IMR-90 (cell line): Measurements from ENCODE around the gene CCNT2. TPM values are rescaled to one million over a fixed set of nuclear protein-coding genes. Genes with fewer than 3 reads are reported as not detected.

Experiments used
- ATAC-seq: fragments of 200-7000 bp; cut with Tn5 transposase; 2 replicates; pipeline ENCODE4 v1.9.1; 2020; ENCODE audit warnings: low read depth, mild to moderate bottlenecking, moderate library complexity
- BruUV-seq: library from RNA; stranded (reverse); fragments of 400-500 nt; replicated peaks from 2 replicates; lab custom pipeline; 2021; lab: Mats Ljungman, UMichigan
- CTCF ChIA-PET: fragments of 300-600 bp; formaldehyde crosslinking; extraction: SDS; loops from one replicate; lab custom pipeline; 2021; ENCODE audit warnings: antibody characterized with exemption; lab: Yijun Ruan, JAX
- POLR2A ChIA-PET: fragments of 300-600 bp; sonication (Branson Sonifier 250); formaldehyde crosslinking; loops from one replicate; lab custom pipeline; 2022; ENCODE audit warnings: antibody characterized with exemption; ENCODE audit not compliant: unreplicated experiment; lab: Charles Lee
- DNase-seq: peaks from one replicate; pipeline ENCODE4 v3.0.0; 2013
- H2AFZ ChIP-seq: replicated peaks from 2 replicates; pipeline ENCODE3; 2013; ENCODE audit warnings: low read length, mild to moderate bottlenecking; ENCODE audit not compliant: poor library complexity
- H2AK5ac ChIP-seq: 2 replicates; pipeline ENCODE4 v1.6.1; 2013; ENCODE audit warnings: low read depth, low read length, inconsistent platforms
- H2AK9ac ChIP-seq: replicated peaks from 2 replicates; pipeline ENCODE3; 2013; ENCODE audit warnings: mild to moderate bottlenecking, low read depth, low read length, moderate library complexity; ENCODE audit not compliant: poor library complexity
- H2BK120ac ChIP-seq: 2 replicates; pipeline ENCODE4 v1.6.1; 2013; ENCODE audit warnings: low read depth, low read length, inconsistent platforms
- H2BK15ac ChIP-seq: 3 replicates; pipeline ENCODE4 v1.6.1; 2013; ENCODE audit warnings: low read depth, low read length, inconsistent platforms
- H2BK20ac ChIP-seq: 2 replicates; pipeline ENCODE4 v1.6.1; 2013; ENCODE audit warnings: low read depth, mild to moderate bottlenecking, inconsistent platforms, low read length, moderate library complexity
- H2BK5ac ChIP-seq: 2 replicates; pipeline ENCODE4 v1.6.1; 2013; ENCODE audit warnings: mild to moderate bottlenecking, low read depth, low read length, inconsistent platforms; ENCODE audit not compliant: poor library complexity, severe bottlenecking
- H3K14ac ChIP-seq: replicated peaks from 2 replicates; pipeline ENCODE4 v1.6.1; 2013; ENCODE audit warnings: low read depth, low read length, inconsistent platforms
- H3K18ac ChIP-seq: 2 replicates; pipeline ENCODE4 v1.6.1; 2013; ENCODE audit warnings: low read depth, low read length, control low read depth
- H3K23ac ChIP-seq: 2 replicates; pipeline ENCODE4 v1.6.1; 2013; ENCODE audit warnings: low read depth, low read length, inconsistent platforms
- H3K27ac ChIP-seq: 2 replicates; pipeline ENCODE4 v1.5.1; 2013; ENCODE audit warnings: mild to moderate bottlenecking, control low read depth, low read length; ENCODE audit not compliant: insufficient read depth
- H3K27me3 ChIP-seq: 2 replicates; pipeline ENCODE4 v1.6.1; 2013; ENCODE audit warnings: low read length; ENCODE audit not compliant: control insufficient read depth, insufficient read depth
- H3K36me3 ChIP-seq: 2 replicates; pipeline ENCODE4 v1.6.1; 2013; ENCODE audit warnings: low read length, mixed read lengths; ENCODE audit not compliant: control insufficient read depth, insufficient read depth
- H3K4ac ChIP-seq: 2 replicates; pipeline ENCODE4 v1.6.1; 2013; ENCODE audit warnings: low read depth, low read length, inconsistent platforms
- H3K4me1 ChIP-seq: 2 replicates; pipeline ENCODE4 v1.6.1; 2013; ENCODE audit warnings: low read length, mixed read lengths; ENCODE audit not compliant: control insufficient read depth, insufficient read depth
- H3K4me2 ChIP-seq: 2 replicates; pipeline ENCODE4 v1.6.1; 2013; ENCODE audit warnings: low read depth, mild to moderate bottlenecking, control low read depth, low read length, moderate library complexity
- H3K4me3 ChIP-seq: 2 replicates; pipeline ENCODE4 v1.5.1; 2013; ENCODE audit warnings: low read depth, mild to moderate bottlenecking, control low read depth, low read length, moderate library complexity; ENCODE audit not compliant: insufficient read depth
- H3K56ac ChIP-seq: 2 replicates; pipeline ENCODE4 v1.6.1; 2013; ENCODE audit warnings: low read length, inconsistent platforms; ENCODE audit not compliant: insufficient read depth; ENCODE audit errors: extremely low read depth
- H3K79me1 ChIP-seq, 2 experiments: 2 replicates each; pipeline ENCODE4 v1.6.1; 2013; ENCODE audit warnings: low read length in 2 of 2, inconsistent platforms in 1 of 2, low read depth in 1 of 2
- H3K9ac ChIP-seq: 2 replicates; pipeline ENCODE4 v1.6.1; 2013; ENCODE audit warnings: low read depth, low read length, control low read depth
- H3K9me1 ChIP-seq: 2 replicates; pipeline ENCODE4 v1.6.1; 2013; ENCODE audit warnings: low read length, inconsistent platforms; ENCODE audit not compliant: insufficient read depth
- H3K9me3 ChIP-seq: 2 replicates; pipeline ENCODE4 v1.6.1; 2013; ENCODE audit warnings: low read length; ENCODE audit not compliant: control insufficient read depth, insufficient read depth
- H4K20me1 ChIP-seq: 2 replicates; pipeline ENCODE4 v1.6.1; 2013; ENCODE audit warnings: low read length, inconsistent platforms; ENCODE audit not compliant: insufficient read depth
- H4K5ac ChIP-seq: 2 replicates; pipeline ENCODE4 v1.6.1; 2013; ENCODE audit warnings: mild to moderate bottlenecking, low read depth, low read length, control low read depth
- H4K8ac ChIP-seq, 2 experiments: 2 replicates each; pipeline ENCODE4 v1.6.1; 2013; ENCODE audit warnings: low read depth in 2 of 2, low read length in 2 of 2, control low read depth in 1 of 2, inconsistent platforms in 1 of 2
- H4K91ac ChIP-seq: 2 replicates; pipeline ENCODE4 v1.6.1; 2013; ENCODE audit warnings: low read depth, low read length, inconsistent platforms; ENCODE audit not compliant: insufficient read depth
- BHLHE40 ChIP-seq: fragments of 150-350 bp; IDR thresholded peaks from 2 replicates; pipeline ENCODE4 v1.6.1; 2016; ENCODE audit warnings: mild to moderate bottlenecking, low read depth, low read length
- MXI1 ChIP-seq: IDR thresholded peaks from 2 replicates; pipeline ENCODE4 v1.6.1; 2012; ENCODE audit warnings: low read depth, mild to moderate bottlenecking, low read length, moderate library complexity, borderline replicate concordance
- POLR2A ChIP-seq: IDR thresholded peaks from 2 replicates; pipeline ENCODE4 v1.6.1; 2012; ENCODE audit warnings: mild to moderate bottlenecking, low read depth, low read length
- RAD21 ChIP-seq: IDR thresholded peaks from 2 replicates; pipeline ENCODE4 v1.6.1; 2012; ENCODE audit warnings: low read length, improper control_type of control experiment
- RCOR1 ChIP-seq: IDR thresholded peaks from 2 replicates; pipeline ENCODE4 v1.6.1; 2012; ENCODE audit warnings: mild to moderate bottlenecking, low read length, improper control_type of control experiment; ENCODE audit not compliant: insufficient replicate concordance
- SMC3 ChIP-seq: fragments of 150-350 bp; IDR thresholded peaks from 2 replicates; pipeline ENCODE4 v1.6.1; 2016; ENCODE audit warnings: low read depth, mild to moderate bottlenecking, antibody characterized with exemption, low read length, moderate library complexity
- WGBS, 2 experiments: methylation state at CpG; one replicate each; pipeline versions ENCODE4 v1.1.5 to v1.1.7; 2013; ENCODE audit warnings: missing lambda C conversion rate in 2 of 2; ENCODE audit not compliant: insufficient read length in 1 of 2; ENCODE audit errors: extremely low coverage in 2 of 2; 5-methylcytosine and 5-hydroxymethylcytosine counted together
- dilution Hi-C: fragments of 300-500 bp; cut with HindIII; formaldehyde crosslinking; loops from one replicate; pipeline ENCODE4 v1.14.3; 2018; ENCODE audit warnings: low sequenced_read_pairs; ENCODE audit not compliant: unreplicated experiment
- in situ Hi-C: fragments of 300-500 bp; cut with MboI; formaldehyde crosslinking; loops from 3 replicates; pipeline ENCODE4 v1.14.3; 2019; ENCODE audit warnings: low sequenced_read_pairs, inconsistent platforms, mixed read lengths
- intact Hi-C: fragments of 100-400 bp; cut with micrococcal nuclease; formaldehyde crosslinking; loops from 2 replicates; pipeline ENCODE4 v1.10.0; 2022
- polyA plus RNA-seq, 3 experiments: library from polyadenylated mRNA; depleted of rRNA; stranded (reverse); fragments of >200 nt; gene quantifications; 2 replicates each; pipeline ENCODE4 v1.2.3, GENCODE V29; 2012; ENCODE audit warnings: low replicate concordance in 1 of 3
- total RNA-seq: library from RNA; depleted of rRNA; stranded (reverse); fragments of >200 nt; gene quantifications from 2 replicates; pipeline ENCODE4 v1.2.3, GENCODE V29; 2012
- TF ChIP-seq, protein P1 (sequence below): fragments of 150-350 bp; IDR thresholded peaks from 2 replicates; pipeline ENCODE4 v1.6.1; 2017; ENCODE audit warnings: mild to moderate bottlenecking, antibody characterized with exemption, low read length, low read depth
- TF ChIP-seq, protein P2 (sequence below): conservative IDR thresholded peaks from 2 replicates; pipeline ENCODE4 v1.5.1; 2012; ENCODE audit warnings: mild to moderate bottlenecking, low read depth, low read length, improper control_type of control experiment

Gene CCNT2
- total and polyA plus RNA-seq, 2 of the 4 experiments (the other 2 are of a cell fraction), result 8.8 to 44.6 TPM

DNA sequence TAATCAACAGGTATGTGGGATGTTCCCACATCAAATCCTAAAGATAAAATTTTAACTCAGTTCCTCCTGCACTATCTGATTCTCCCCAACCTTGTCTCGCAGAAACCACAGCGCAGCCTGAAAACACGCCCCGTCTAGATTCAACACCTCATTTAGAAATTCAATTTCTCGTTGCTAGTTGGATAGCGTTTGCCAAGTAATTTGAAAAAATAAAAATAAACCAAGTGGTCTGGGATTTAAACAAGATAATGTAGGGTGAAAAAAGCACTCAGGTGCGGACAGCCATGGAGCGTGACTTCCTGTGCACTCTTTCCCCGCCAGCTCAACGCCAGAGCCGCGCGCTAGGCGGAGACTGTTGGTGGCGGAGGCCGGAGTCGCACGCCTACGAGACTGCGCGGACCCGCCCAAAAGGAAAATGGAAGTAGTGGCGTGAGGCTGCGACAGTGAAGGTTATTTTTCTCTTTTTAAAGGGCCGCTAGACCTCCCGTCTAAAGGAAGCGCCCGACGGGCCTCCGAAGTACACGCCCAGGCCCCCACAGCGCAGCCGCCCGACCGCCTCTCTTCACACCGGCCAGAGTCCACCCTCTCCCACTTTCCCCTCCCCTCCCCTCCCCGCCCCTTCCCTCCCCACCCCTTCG is 615 bp upstream of the CCNT2 start:
- DNase-seq (no peak), ATAC-seq (peak; percentile 75)
- intact Hi-C loops, result no loop called here
- H3K9me3 ChIP-seq, result no peaks in the 10 kb centered on the region
- H4K5ac ChIP-seq, result peak overlapping the region; percentile 48
- H3K23ac ChIP-seq, result peak overlapping the region; percentile 57
- H4K20me1 ChIP-seq, result peaks cover 29% of the 10 kb centered on the region
- H3K9ac ChIP-seq, result peak overlapping the region; percentile 70
- no TSS peak for BruUV-seq
- H3K4me1 ChIP-seq, result peaks cover 2% of the 10 kb centered on the region; the same call in 1 of the 2 replicates
- peak overlapping the region; percentile 78 for H3K27ac ChIP-seq
- peak overlapping the region; percentile 8; the same call in 1 of the 2 replicates for H2BK120ac ChIP-seq
- H2AFZ ChIP-seq, result peak overlapping the region; percentile 73
- POLR2A ChIA-PET, result interaction anchor here (0.6 kb wide), 1 partner anchor 947 kb away, joined by 3 read pairs; no protein-coding TSS in a partner anchor
- peak overlapping the region; percentile 66 to 78; a peak in 3 of 4 replicates for H4K8ac ChIP-seq
- H3K18ac ChIP-seq, result peak overlapping the region; percentile 30
- peak overlapping the region; percentile 89 for H3K4me3 ChIP-seq
- H2AK5ac ChIP-seq, result no peak overlapping the region
- dilution Hi-C loops, result no loop called here
- no peaks in the 10 kb centered on the region for H3K36me3 ChIP-seq
- H3K14ac ChIP-seq, result peak overlapping the region; percentile 82
- H4K91ac ChIP-seq, result peak overlapping the region; percentile 27
- CTCF ChIA-PET, result no interaction called here
- no peaks in the 10 kb centered on the region; the same call in 1 of the 2 replicates for H3K9me1 ChIP-seq
- in situ Hi-C loops, result loop anchor here (10.0 to 25.0 kb wide), 2 partner anchors 803 to 1031 kb away; no protein-coding TSS in a partner anchor
- H3K27me3 ChIP-seq, result no peaks in the 10 kb centered on the region
- H2BK15ac ChIP-seq, result no peak overlapping the region
- TF ChIP-seq MXI1 (peak; percentile 83; the same call in 1 of the 2 replicates), RAD21 (peak; percentile 14), RCOR1 (no peak), SMC3 (no peak), BHLHE40 (peak; percentile 83), POLR2A (peak; percentile 47)
- TF ChIP-seq, protein P1, sequence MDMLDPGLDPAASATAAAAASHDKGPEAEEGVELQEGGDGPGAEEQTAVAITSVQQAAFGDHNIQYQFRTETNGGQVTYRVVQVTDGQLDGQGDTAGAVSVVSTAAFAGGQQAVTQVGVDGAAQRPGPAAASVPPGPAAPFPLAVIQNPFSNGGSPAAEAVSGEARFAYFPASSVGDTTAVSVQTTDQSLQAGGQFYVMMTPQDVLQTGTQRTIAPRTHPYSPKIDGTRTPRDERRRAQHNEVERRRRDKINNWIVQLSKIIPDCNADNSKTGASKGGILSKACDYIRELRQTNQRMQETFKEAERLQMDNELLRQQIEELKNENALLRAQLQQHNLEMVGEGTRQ, result no peak
- TF ChIP-seq, protein P2, sequence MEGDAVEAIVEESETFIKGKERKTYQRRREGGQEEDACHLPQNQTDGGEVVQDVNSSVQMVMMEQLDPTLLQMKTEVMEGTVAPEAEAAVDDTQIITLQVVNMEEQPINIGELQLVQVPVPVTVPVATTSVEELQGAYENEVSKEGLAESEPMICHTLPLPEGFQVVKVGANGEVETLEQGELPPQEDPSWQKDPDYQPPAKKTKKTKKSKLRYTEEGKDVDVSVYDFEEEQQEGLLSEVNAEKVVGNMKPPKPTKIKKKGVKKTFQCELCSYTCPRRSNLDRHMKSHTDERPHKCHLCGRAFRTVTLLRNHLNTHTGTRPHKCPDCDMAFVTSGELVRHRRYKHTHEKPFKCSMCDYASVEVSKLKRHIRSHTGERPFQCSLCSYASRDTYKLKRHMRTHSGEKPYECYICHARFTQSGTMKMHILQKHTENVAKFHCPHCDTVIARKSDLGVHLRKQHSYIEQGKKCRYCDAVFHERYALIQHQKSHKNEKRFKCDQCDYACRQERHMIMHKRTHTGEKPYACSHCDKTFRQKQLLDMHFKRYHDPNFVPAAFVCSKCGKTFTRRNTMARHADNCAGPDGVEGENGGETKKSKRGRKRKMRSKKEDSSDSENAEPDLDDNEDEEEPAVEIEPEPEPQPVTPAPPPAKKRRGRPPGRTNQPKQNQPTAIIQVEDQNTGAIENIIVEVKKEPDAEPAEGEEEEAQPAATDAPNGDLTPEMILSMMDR, result peak; percentile 27; the same call in 1 of the 2 replicates
- peak overlapping the region; percentile 75 for H3K4me2 ChIP-seq
- peaks cover 5 to 14% of the 10 kb centered on the region in 2 experiments; a peak in 2 of 4 replicates for H3K79me1 ChIP-seq
- peak overlapping the region; percentile 54; the same call in 1 of the 2 replicates for H3K4ac ChIP-seq
- peak overlapping the region; percentile 0 for H2AK9ac ChIP-seq
- 2% methylated on average over 7 of the region's 38 CpGs; no CpG with 5 or more reads in 1 of the 2 experiments for WGBS, 2 experiments
- peak overlapping the region; percentile 61 for H2BK5ac ChIP-seq
- H2BK20ac ChIP-seq, result no peak overlapping the region
- H3K56ac ChIP-seq, result peak overlapping the region; percentile 89
